GDM1 (cell line): ENCODE data around the gene RC3H1.
"Not testable (repeated sequence)": the region's sequence is repeated elsewhere in the genome, so short reads cannot be mapped to it uniquely, and the experiment has no call there.

Source experiments
- DNase-seq: peaks from one replicate; lab custom pipeline; 2025; lab: John Stamatoyannopoulos, UW

Gene RC3H1

GRCh38 chr1:174021591-174022079, 522 bp downstream of the RC3H1 start:
- DNase-seq, result no peak

GRCh38 chr1:174018565-174018964, 3.6 kb downstream of the RC3H1 start:
- DNase-seq, result no peak

- no peak for DNase-seq
Observed at GRCh38 chr1:174017231-174017970, 4.8 kb downstream of the RC3H1 start.

GRCh38 chr1:174013864-174014418, 8.2 kb downstream of the RC3H1 start:
- no peak for DNase-seq

GRCh38 chr1:174008979-174009378, 13.2 kb downstream of the RC3H1 start:
- DNase-seq, result no peak

- DNase-seq, result no peak
Observed at GRCh38 chr1:174008269-174008668, 13.9 kb downstream of the RC3H1 start.

- DNase-seq, result no peak
Observed at GRCh38 chr1:174007851-174008250, 14.3 kb downstream of the RC3H1 start.

- DNase-seq, result no peak
Observed at GRCh38 chr1:174005032-174005431, 17.1 kb downstream of the RC3H1 start.

- no peak for DNase-seq
Observed at GRCh38 chr1:174003867-174004266, 18.3 kb downstream of the RC3H1 start.

GRCh38 chr1:174001573-174001972, 20.6 kb downstream of the RC3H1 start:
- DNase-seq, result no peak

GRCh38 chr1:174000371-174000770, 21.8 kb downstream of the RC3H1 start:
- no peak for DNase-seq

GRCh38 chr1:173997791-173998190, 24.4 kb downstream of the RC3H1 start:
- DNase-seq, result no peak

GRCh38 chr1:173996995-173997394, 25.2 kb downstream of the RC3H1 start:
- no peak for DNase-seq

- DNase-seq, result no peak
Observed at GRCh38 chr1:173995475-173995874, 26.7 kb downstream of the RC3H1 start.

GRCh38 chr1:173993948-173994347, 28.2 kb downstream of the RC3H1 start:
- not testable (repeated sequence) for DNase-seq

GRCh38 chr1:173988068-173988467, 34.1 kb downstream of the RC3H1 start:
- no peak for DNase-seq

GRCh38 chr1:173986951-173987350, 35.2 kb downstream of the RC3H1 start:
- no peak for DNase-seq

- DNase-seq, result no peak
Observed at GRCh38 chr1:173970252-173970651, 51.9 kb downstream of the RC3H1 start.

GRCh38 chr1:173965896-173966295, 56.3 kb downstream of the RC3H1 start:
- not testable (repeated sequence) for DNase-seq

GRCh38 chr1:173963477-173963876, 58.7 kb downstream of the RC3H1 start:
- no peak for DNase-seq

GRCh38 chr1:173960625-173961024, 61.5 kb downstream of the RC3H1 start:
- no peak for DNase-seq

- DNase-seq, result no peak
Observed at GRCh38 chr1:173954179-173954578, 68.0 kb downstream of the RC3H1 start.

- DNase-seq, result no peak
Observed at GRCh38 chr1:173948594-173948993, 73.6 kb downstream of the RC3H1 start.
